Spleen (tissue), 11 donors: ENCODE measurements around the gene BPIFB3. TPM values are rescaled to one million over a fixed set of nuclear protein-coding genes. Genes with fewer than 3 reads are reported as not detected.

Source experiments
- DNase-seq: peaks from one replicate; pipeline ENCODE4 v3.0.0-alpha.2; 2020
- H3K27ac ChIP-seq, 8 donors: fragments of 200-600 bp; sonication (generic) in 7 of 8; 1 replicate in 4 of 8; 2 replicates in 4 of 8; pipeline versions ENCODE4 v1.5.0 to v1.8.0; 2016 to 2021; ENCODE audit warnings: inconsistent platforms in 4 of 8, mild to moderate bottlenecking in 4 of 8, moderate library complexity in 1 of 8
- H3K27me3 ChIP-seq, 7 donors: fragments of 200-600 bp; sonication (generic) in 6 of 7; replicated peaks in 1 of 7; 1 replicate in 4 of 7; 2 replicates in 3 of 7; pipeline versions ENCODE4 v1.5.0 to v1.8.0; 2016 to 2021; ENCODE audit warnings: inconsistent platforms in 3 of 7, mild to moderate bottlenecking in 1 of 7
- H3K36me3 ChIP-seq, 6 donors: fragments of 200-600 bp; sonication (generic) in 5 of 6; 1 replicate in 4 of 6; 2 replicates in 2 of 6; pipeline versions ENCODE4 v1.5.0 to v1.8.0; 2016 to 2021; ENCODE audit warnings: inconsistent platforms in 2 of 6
- H3K4me1 ChIP-seq, 6 donors: fragments of 200-600 bp; sonication (generic) in 5 of 6; 1 replicate in 3 of 6; 2 replicates in 3 of 6; pipeline versions ENCODE4 v1.5.0 to v1.8.0; 2016 to 2021; ENCODE audit warnings: inconsistent platforms in 3 of 6
- H3K4me3 ChIP-seq, 8 donors: fragments of 200-600 bp; sonication (generic) in 7 of 8; 1 replicate in 4 of 8; 2 replicates in 4 of 8; pipeline versions ENCODE4 v1.5.0 to v1.8.0; 2016 to 2021; ENCODE audit warnings: inconsistent platforms in 4 of 8, mild to moderate bottlenecking in 4 of 8, moderate library complexity in 2 of 8
- H3K9me3 ChIP-seq, 8 donors: fragments of 200-600 bp; sonication (generic) in 7 of 8; 1 replicate in 4 of 8; 2 replicates in 4 of 8; pipeline versions ENCODE4 v1.5.0 to v1.8.0; 2016 to 2021; ENCODE audit warnings: inconsistent platforms in 4 of 8
- POLR2A ChIP-seq, 3 donors: fragments of 450-650 bp; IDR thresholded peaks; one replicate each; pipeline ENCODE4 v1.5.1; 2017; ENCODE audit warnings: antibody characterized with exemption in 3 of 3, mild to moderate bottlenecking in 1 of 3
- POLR2AphosphoS5 ChIP-seq, 3 donors: sonication (generic); formaldehyde crosslinking; IDR thresholded peaks; one replicate each; pipeline ENCODE4 v1.5.1; 2017; ENCODE audit warnings: antibody characterized with exemption in 3 of 3
- WGBS, 5 donors: extraction: QIAGEN DNeasy Blood & Tissue Kit in 3 of 5; methylation state at CpG; one replicate each; pipeline versions ENCODE4 v1.1.5 to v1.1.7; 2013 to 2018; 5-methylcytosine and 5-hydroxymethylcytosine counted together
- intact Hi-C: fragments of 100-400 bp; cut with DNase I; formaldehyde crosslinking; loops from one replicate; pipeline ENCODE4 v1.15.0; 2023; ENCODE audit warnings: low total_unique reads
- polyA plus RNA-seq, 3 donors: library from polyadenylated mRNA; stranded (reverse); fragments of 200-250 nt; gene quantifications; one replicate each; pipeline ENCODE4 v1.2.1, GENCODE V29; 2013
- total RNA-seq, 7 donors: library from RNA; depleted of rRNA in 3 of 7; stranded (reverse); fragments of >200 nt in 3 of 7; fragmentation: NEBNext Ultra II Directional in 4 of 7; extraction: Animal tissue kit (Norgen Biotek cat#: 25700) in 4 of 7; gene quantifications; one replicate each; pipeline versions ENCODE4 v1.1.0 to v1.2.1, GENCODE V29; 2016 to 2021
- TF ChIP-seq, protein P1 (sequence below), 11 experiments: fragments of 200-600 bp in 7 of 11; fragments of 450-650 bp in 4 of 11; sonication (generic) in 4 of 11; IDR thresholded peaks in 8 of 11; conservative IDR thresholded peaks in 3 of 11; 1 replicate in 7 of 11; 2 replicates in 4 of 11; pipeline versions ENCODE4 v1.4.0 to v1.8.0; 2016 to 2021; ENCODE audit warnings: antibody characterized with exemption in 11 of 11, inconsistent platforms in 4 of 11, mild to moderate bottlenecking in 1 of 11
- donor health status: healthy with polysubstance abuse.
- donor health status: DM: no; HTN: no; CAD: no; lungs with moderate emphysema.
- donor health status: DM: no; HTN: no; CAD: no.
- donor health status: Bipolar disorder and iron deficiency.
- donor health status: healthy.
- donor health status: DM: no; HTN: no; CAD: no.
- donor health status: DM: yes; HTN: yes; CAD: no.

Gene BPIFB3
- total and polyA plus RNA-seq, 10 donors: not detected

DNA sequence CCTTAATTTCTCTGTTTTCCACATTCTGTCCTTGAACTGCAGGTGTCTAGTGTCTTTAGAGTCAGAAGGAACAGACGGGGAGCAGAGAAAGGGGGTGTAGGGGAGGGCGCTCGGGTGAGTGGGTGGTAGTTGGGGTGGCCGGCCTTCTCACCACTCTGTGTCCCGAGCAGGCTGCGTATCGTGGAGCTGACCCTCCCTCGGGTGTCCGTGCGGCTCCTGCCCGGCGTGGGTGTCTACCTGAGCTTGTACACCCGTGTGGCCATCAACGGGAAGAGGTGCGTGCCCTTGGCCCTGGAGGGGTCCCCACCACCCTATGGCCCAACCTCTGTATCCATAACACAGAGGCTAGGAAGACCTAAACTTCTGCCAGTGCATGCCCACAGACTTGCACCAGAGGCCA is 31.0 kb downstream of the BPIFB3 start:
- Histone ChIP-seq H3K4me1 (no peaks in the 10 kb centered on the region), H3K36me3 (no peaks in the 10 kb centered on the region), H3K27ac (no peak overlapping the region), H3K9me3 (no peaks in the 10 kb centered on the region), H3K27me3 (no peaks in the 10 kb centered on the region), H3K4me3 (no peak overlapping the region)
- no peak for TF ChIP-seq POLR2A (IDR thresholded peaks at IDR 0.05)
- TF ChIP-seq, protein P1, sequence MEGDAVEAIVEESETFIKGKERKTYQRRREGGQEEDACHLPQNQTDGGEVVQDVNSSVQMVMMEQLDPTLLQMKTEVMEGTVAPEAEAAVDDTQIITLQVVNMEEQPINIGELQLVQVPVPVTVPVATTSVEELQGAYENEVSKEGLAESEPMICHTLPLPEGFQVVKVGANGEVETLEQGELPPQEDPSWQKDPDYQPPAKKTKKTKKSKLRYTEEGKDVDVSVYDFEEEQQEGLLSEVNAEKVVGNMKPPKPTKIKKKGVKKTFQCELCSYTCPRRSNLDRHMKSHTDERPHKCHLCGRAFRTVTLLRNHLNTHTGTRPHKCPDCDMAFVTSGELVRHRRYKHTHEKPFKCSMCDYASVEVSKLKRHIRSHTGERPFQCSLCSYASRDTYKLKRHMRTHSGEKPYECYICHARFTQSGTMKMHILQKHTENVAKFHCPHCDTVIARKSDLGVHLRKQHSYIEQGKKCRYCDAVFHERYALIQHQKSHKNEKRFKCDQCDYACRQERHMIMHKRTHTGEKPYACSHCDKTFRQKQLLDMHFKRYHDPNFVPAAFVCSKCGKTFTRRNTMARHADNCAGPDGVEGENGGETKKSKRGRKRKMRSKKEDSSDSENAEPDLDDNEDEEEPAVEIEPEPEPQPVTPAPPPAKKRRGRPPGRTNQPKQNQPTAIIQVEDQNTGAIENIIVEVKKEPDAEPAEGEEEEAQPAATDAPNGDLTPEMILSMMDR (IDR thresholded peaks at IDR 0.05 in 8 of 11, conservative IDR thresholded peaks at IDR 0.05 in 3 of 11): no peak
- TF ChIP-seq POLR2AphosphoS5 (IDR thresholded peaks at IDR 0.05): no peak
- WGBS, 5 donors: 86 to 94% (median 91%) methylated on average over 15 of the region's 15 CpGs
- peak; percentile 58 for DNase-seq
- intact Hi-C loops: no loop called here

DNA sequence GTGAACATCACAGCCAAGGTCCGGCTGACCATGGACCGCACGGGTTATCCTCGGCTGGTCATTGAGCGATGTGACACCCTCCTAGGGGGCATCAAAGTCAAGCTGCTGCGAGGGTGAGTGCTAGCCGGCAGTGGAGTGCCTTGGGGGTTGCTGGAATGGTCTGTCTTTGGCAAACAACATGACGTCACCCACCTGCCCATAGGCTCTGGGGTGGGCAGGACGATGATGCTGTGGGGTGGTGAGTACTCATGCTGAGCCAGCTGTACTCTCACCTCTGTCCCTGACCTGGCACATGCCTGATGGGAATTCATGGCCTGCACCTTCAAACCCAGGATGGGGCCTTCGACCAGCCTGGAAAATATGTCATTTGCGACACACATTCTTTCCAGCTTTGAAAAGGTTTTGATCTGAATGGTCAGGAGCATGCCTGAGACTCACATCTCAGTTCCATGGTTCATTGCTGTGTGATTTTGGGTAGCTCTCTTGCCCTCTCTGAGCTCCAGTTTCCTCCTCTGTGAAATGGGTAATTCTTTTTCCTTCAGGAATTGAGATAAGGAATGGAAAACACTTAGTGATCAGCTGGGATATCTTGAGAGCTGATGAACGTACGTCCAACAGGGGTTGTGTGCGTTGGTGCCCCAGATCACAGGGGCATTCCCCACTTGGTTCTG is 32.5 kb downstream of the BPIFB3 start:
- TF ChIP-seq, protein P1 (IDR thresholded peaks at IDR 0.05 in 8 of 11, conservative IDR thresholded peaks at IDR 0.05 in 3 of 11): no peak
- no peak for TF ChIP-seq POLR2AphosphoS5 (IDR thresholded peaks at IDR 0.05)
- no peak for TF ChIP-seq POLR2A (IDR thresholded peaks at IDR 0.05)
- no peak overlapping the region for H3K27ac ChIP-seq
- no peaks in the 10 kb centered on the region for H3K36me3 ChIP-seq
- intact Hi-C loops: no loop called here
- no peak overlapping the region for H3K4me3 ChIP-seq
- DNase-seq: peak; percentile 58
- H3K9me3 ChIP-seq: no peaks in the 10 kb centered on the region
- no peaks in the 10 kb centered on the region for H3K4me1 ChIP-seq
- 86 to 95% (median 87%) methylated on average over 6 to 14 of the region's 14 CpGs for WGBS, 5 donors
- H3K27me3 ChIP-seq: no peaks in the 10 kb centered on the region

DNA sequence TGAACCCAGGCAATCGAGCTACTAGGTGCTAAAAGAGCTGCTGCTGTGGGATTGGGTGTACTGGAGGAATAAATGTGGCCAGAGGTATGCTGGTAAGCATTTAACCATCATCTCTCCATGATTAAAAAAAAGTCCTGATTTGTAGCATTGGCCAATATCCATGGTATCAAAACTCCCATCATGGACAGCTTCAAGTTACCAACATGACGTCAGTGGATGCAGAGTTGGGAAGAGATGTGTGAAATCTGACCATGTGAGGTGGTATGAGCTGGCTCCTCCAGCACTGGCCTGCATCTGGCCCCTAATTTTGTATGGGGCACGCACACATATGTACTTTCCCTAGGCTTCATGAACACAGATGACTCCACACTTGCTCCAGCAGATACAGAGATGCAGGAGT is 37.4 kb downstream of the BPIFB3 start:
- H3K9me3 ChIP-seq: no peaks in the 10 kb centered on the region
- WGBS, 5 donors: 61 to 83% (median 75%) methylated on average over 3 of the region's 3 CpGs
- peaks cover 0 to 8% (median 0%) of the 10 kb centered on the region in 6 donors for H3K4me1 ChIP-seq
- H3K27ac ChIP-seq: no peak overlapping the region
- no peak overlapping the region for H3K4me3 ChIP-seq
- intact Hi-C loops: no loop called here
- H3K27me3 ChIP-seq: no peaks in the 10 kb centered on the region
- H3K36me3 ChIP-seq: no peaks in the 10 kb centered on the region
- TF ChIP-seq POLR2A (IDR thresholded peaks at IDR 0.05) (no peak), POLR2AphosphoS5 (IDR thresholded peaks at IDR 0.05) (no peak)
- TF ChIP-seq, protein P1 (IDR thresholded peaks at IDR 0.05 in 8 of 11, conservative IDR thresholded peaks at IDR 0.05 in 3 of 11): no peak
- DNase-seq: no peak

DNA sequence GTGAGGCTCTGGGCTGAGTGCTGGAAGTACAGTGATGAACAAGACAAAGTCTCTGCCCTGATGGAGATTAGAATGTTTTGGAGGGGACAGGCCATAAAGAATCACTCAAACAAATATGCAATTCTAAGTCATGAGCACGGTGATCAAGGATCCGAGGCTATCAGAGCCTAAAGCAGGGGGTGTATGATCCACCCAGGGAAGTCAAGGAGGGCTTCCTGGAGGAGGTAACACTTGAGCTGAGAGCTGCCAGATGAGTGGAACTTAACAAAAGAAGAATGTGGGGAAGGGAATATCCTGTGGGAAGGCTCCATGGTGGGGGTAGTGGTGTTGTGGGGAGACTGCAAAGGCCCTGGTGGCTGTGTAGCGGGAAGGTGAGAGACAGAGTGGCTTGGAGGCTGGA is 38.0 kb downstream of the BPIFB3 start:
- Histone ChIP-seq H3K4me3 (no peak overlapping the region), H3K27me3 (no peaks in the 10 kb centered on the region), H3K36me3 (no peaks in the 10 kb centered on the region), H3K9me3 (no peaks in the 10 kb centered on the region), H3K4me1 (peaks cover 0 to 13% (median 0%) of the 10 kb centered on the region in 6 donors), H3K27ac (no peak overlapping the region)
- 74 to 94% (median 91%) methylated on average over 3 of the region's 3 CpGs for WGBS, 5 donors
- DNase-seq: no peak
- TF ChIP-seq, protein P1 (IDR thresholded peaks at IDR 0.05 in 8 of 11, conservative IDR thresholded peaks at IDR 0.05 in 3 of 11): no peak
- TF ChIP-seq POLR2A (IDR thresholded peaks at IDR 0.05) (no peak), POLR2AphosphoS5 (IDR thresholded peaks at IDR 0.05) (no peak)
- intact Hi-C loops: no loop called here
